Transverse colon (tissue), 4 donors: Measurements from ENCODE around the gene ABCC9.

Experiments used
- CTCF ChIP-seq, 5 experiments: fragments of 200-600 bp in 3 of 5; fragments of 450-650 bp in 2 of 5; sonication (generic) in 3 of 5; IDR thresholded peaks; 1 replicate in 2 of 5; 2 replicates in 3 of 5; pipeline ENCODE4 v1.5.1; 2016 to 2017; ENCODE audit warnings: antibody characterized with exemption in 5 of 5, inconsistent platforms in 3 of 5, mild to moderate bottlenecking in 2 of 5, moderate library complexity in 1 of 5
- EP300 ChIP-seq: sonication (generic); formaldehyde crosslinking; IDR thresholded peaks from one replicate; pipeline ENCODE4 v1.6.1; 2017; ENCODE audit warnings: antibody characterized with exemption, low read depth
- POLR2A ChIP-seq: fragments of 450-650 bp; IDR thresholded peaks from one replicate; pipeline ENCODE4 v1.6.1; 2016; ENCODE audit warnings: antibody characterized with exemption, mild to moderate bottlenecking, moderate library complexity
- POLR2AphosphoS5 ChIP-seq, 3 donors: sonication (generic); formaldehyde crosslinking; IDR thresholded peaks; one replicate each; pipeline ENCODE4 v1.6.1; 2016; ENCODE audit warnings: antibody characterized with exemption in 3 of 3

- TF ChIP-seq EP300 (no peak), POLR2A (no peak), CTCF (IDR thresholded peaks at IDR 0.05) (no peak), POLR2AphosphoS5 (IDR thresholded peaks at IDR 0.05) (no peak)
Observed at GRCh38 chr12:21907948-21908837, 33.0 kb downstream of the ABCC9 start.
